ENCODE results near the gene IZUMO1. TPM values are rescaled to one million over a fixed set of nuclear protein-coding genes. Genes with fewer than 3 reads are reported as not detected.

IZUMO1 gene
- total and polyA plus RNA-seq, 4 donors = 0.10 to 1.6 (median 0.66) TPM; not detected in 1

DNA sequence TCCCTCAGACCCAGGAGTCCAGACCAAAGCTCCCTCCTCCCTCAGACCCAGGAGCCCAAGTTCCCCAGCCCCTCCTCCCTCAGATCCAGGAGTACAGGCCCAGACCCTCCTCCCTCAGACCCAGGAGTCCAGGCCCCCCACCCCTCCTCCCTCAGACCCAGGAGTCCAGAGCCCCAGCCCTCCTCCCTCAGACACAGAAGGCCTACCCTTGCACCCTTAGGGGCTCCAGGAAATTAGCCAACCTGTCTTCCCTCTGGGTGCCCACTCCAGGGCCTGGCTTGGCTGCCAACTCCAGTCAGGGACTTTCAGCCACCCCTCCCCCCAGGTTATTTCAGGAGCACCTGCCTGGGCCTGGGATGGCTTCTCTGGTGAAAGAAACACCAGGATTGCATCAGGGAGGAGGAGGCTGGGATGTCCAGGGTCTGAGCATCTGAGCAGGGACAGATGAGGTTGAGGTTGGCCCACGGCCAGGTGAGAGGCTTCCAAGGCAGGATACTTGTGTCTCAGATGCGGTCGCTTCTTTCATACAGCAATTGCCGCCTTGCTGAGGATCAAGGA, 8.5 kb upstream of the IZUMO1 start, which contains the start of gene FGF21:
TSS of gene FGF21 (plus strand) at position 441 of the 558 bp plus-strand sequence. CDS start 713 bp downstream, outside the sequence.
- intact Hi-C loops (cut with DNase I) = no loop called here
- DNase-seq (no peak), ATAC-seq (ENCODE audit: low FRiP score) (no peak)
- 77% methylated on average over 4 of the region's 4 CpGs for WGBS, 2 donors
- no peaks in the 10 kb centered on the region for H3K27me3 ChIP-seq (ENCODE audit: control insufficient read depth in 1 of 2, insufficient read depth in 2 of 2, low read length in 1 of 2)
- no peaks in the 10 kb centered on the region for H3K4me1 ChIP-seq (ENCODE audit: control insufficient read depth in 1 of 2, insufficient read depth in 2 of 2, low read length in 2 of 2)
- H3K9me3 ChIP-seq (ENCODE audit: control insufficient read depth, low read length) = no peaks in the 10 kb centered on the region
- H3K4me3 ChIP-seq (ENCODE audit: low read length in 2 of 2) = no peak within 1 kb of the TSS
- H3K27ac ChIP-seq (ENCODE audit: low read depth in 1 of 2, low read length in 2 of 2) = no peak within 1 kb of the TSS
- no peaks in the 10 kb centered on the region for H3K36me3 ChIP-seq (ENCODE audit: control insufficient read depth in 1 of 2, insufficient read depth in 2 of 2, low read length in 1 of 2)

DNA sequence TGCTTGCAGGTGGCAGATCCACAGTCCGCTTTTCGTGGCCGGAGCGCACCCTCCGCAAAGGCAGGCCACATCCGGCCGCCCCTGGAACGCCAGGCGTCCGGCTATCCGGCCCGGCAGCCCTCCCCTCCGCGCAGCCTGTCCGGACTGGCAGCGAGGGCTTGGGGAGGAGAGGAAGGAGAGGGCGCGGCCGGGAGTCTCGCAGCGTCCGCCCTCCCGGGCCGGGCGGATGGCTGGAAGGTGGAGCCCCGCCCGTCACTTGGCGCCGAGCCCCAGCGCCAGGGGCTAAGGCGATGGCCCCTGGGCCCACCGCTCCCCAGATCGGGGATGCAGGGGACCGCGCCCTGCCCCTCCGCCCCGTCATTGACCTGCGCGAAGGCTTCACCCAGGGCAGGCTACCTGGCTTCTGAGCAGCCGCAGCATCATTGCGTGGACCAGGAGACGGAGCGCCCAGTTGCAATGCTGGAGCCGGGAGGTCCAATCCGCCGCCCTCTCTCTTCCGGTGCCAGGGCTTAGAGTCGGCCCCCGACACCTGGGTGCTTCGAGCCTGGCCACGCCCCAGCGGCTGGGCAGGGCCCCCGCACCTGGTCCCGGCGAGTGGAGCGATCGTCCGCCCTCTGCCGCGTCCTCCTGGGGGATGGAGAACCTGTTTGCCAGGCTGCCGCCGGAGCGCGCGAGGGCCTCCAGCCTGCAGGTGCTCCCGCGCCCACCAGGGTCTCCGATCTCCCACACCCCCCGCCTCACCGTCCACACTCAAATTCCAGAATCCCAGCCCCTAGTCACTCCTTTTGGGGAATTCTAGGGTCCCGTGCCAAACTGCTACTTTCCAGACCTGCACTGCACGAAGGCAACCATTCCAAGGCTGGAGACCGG, 6.0 kb upstream of the IZUMO1 start, which contains the start of gene FUT1:
TSS of gene FUT1 (minus strand) at position 146 of the 870 bp plus-strand sequence. CDS start 1,360 bp downstream, outside the sequence.
- no peak within 1 kb of the TSS for H3K27ac ChIP-seq (ENCODE audit: low read depth in 1 of 2, low read length in 2 of 2)
- H3K9me3 ChIP-seq (ENCODE audit: control insufficient read depth, low read length) = no peaks in the 10 kb centered on the region
- H3K4me1 ChIP-seq (ENCODE audit: control insufficient read depth in 1 of 2, insufficient read depth in 2 of 2, low read length in 2 of 2) = no peaks in the 10 kb centered on the region
- intact Hi-C loops (cut with DNase I) = no loop called here
- peak; percentile 69 to 82 for DNase-seq
- peak; percentile 59 for ATAC-seq (ENCODE audit: low FRiP score)
- 3 to 5% methylated on average over 63 to 73 of the region's 73 CpGs for WGBS, 2 donors
- no peak within 1 kb of the TSS for H3K4me3 ChIP-seq (ENCODE audit: low read length in 2 of 2)
- no peaks in the 10 kb centered on the region for H3K27me3 ChIP-seq (ENCODE audit: control insufficient read depth in 1 of 2, insufficient read depth in 2 of 2, low read length in 1 of 2)
- no peaks in the 10 kb centered on the region for H3K36me3 ChIP-seq (ENCODE audit: control insufficient read depth in 1 of 2, insufficient read depth in 2 of 2, low read length in 1 of 2)

DNA sequence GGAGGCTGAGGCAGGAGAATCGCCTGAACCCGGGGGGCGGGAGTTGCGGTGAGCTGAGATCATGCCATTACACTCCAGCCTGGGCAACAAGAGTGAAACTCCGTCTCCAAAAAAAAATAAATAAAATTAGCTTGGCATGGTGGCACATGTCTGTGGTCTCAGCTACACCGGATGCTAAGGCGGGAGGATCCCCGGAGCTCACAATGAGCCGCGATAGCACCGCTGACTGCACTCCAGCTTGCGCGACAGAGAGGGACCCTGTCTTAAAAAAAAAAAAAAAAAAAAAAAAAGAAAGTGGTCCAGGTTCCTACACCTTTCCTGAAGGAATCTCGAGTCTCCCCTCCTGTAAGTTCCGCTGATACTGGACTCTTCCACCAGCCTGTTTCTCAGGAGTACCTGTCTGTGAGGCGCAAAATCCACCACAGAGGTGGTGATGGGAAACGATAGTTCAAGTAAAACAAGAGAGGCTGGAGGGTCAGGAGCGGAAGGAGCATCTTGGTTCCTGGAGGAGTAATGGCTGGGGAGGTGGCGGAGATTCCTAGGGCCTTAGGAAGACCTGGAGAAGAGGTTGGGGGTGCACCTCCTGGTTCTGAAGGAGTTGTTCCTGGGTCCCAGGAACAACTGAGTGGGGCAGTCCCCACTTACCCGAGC, 5.3 kb upstream of the IZUMO1 start:
- no peaks in the 10 kb centered on the region for H3K36me3 ChIP-seq (ENCODE audit: control insufficient read depth in 1 of 2, insufficient read depth in 2 of 2, low read length in 1 of 2)
- no peak for ATAC-seq (ENCODE audit: low FRiP score)
- intact Hi-C loops (cut with DNase I) = no loop called here
- H3K9me3 ChIP-seq (ENCODE audit: control insufficient read depth, low read length) = no peaks in the 10 kb centered on the region
- no peak for DNase-seq
- H3K27me3 ChIP-seq (ENCODE audit: control insufficient read depth in 1 of 2, insufficient read depth in 2 of 2, low read length in 1 of 2) = no peaks in the 10 kb centered on the region
- 21 to 25% methylated on average over 20 of the region's 20 CpGs for WGBS, 2 donors
- H3K4me3 ChIP-seq (ENCODE audit: low read length in 2 of 2) = no peak overlapping the region
- no peaks in the 10 kb centered on the region for H3K4me1 ChIP-seq (ENCODE audit: control insufficient read depth in 1 of 2, insufficient read depth in 2 of 2, low read length in 2 of 2)
- H3K27ac ChIP-seq (ENCODE audit: low read depth in 1 of 2, low read length in 2 of 2) = no peak overlapping the region

DNA sequence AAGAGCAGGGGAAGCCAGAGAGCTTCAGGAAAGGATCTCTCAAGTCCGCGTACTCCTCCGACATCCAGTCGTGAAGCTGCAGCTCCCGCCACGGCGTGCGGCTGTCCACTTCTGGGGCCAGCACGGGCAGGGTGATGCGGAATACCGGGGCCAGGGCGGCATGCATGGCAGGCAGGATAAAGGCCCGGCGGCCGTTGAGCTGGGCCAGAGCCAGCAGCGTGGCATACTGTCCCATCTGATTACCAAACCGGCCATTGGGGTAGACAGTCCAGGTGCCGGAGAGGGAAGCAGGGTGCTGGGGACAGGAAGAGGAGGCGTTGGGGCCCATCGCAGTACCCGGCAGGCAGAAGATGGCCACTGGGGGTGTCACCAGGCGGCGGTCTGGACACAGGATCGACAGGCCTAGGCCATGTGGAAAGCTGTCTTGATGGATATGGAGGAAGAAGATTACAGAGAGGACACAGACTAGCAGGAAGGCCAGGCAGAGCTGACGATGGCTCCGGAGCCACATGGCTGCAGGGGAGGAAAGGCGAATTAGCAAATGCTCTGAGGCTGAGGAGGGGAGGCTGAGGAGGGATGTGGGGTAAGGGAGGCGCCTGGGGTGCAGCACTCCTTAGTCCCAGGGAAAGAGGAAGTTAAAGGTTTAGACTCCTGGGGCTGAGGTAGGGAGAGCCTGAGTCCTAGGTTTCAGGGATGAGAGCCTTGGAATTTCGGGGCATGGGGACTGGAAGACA, 4.2 kb upstream of the IZUMO1 start:
- ATAC-seq (ENCODE audit: low FRiP score) (no peak), DNase-seq (no peak)
- intact Hi-C loops (cut with DNase I) = no loop called here
- H3K4me1 ChIP-seq (ENCODE audit: control insufficient read depth in 1 of 2, insufficient read depth in 2 of 2, low read length in 2 of 2) = no peaks in the 10 kb centered on the region
- H3K9me3 ChIP-seq (ENCODE audit: control insufficient read depth, low read length) = no peaks in the 10 kb centered on the region
- WGBS, 2 donors = 93 to 95% methylated on average over 29 of the region's 29 CpGs
- no peaks in the 10 kb centered on the region for H3K36me3 ChIP-seq (ENCODE audit: control insufficient read depth in 1 of 2, insufficient read depth in 2 of 2, low read length in 1 of 2)
- H3K27me3 ChIP-seq (ENCODE audit: control insufficient read depth in 1 of 2, insufficient read depth in 2 of 2, low read length in 1 of 2) = no peaks in the 10 kb centered on the region
- H3K27ac ChIP-seq (ENCODE audit: low read depth in 1 of 2, low read length in 2 of 2) = no peak overlapping the region
- H3K4me3 ChIP-seq (ENCODE audit: low read length in 2 of 2) = no peak overlapping the region

DNA sequence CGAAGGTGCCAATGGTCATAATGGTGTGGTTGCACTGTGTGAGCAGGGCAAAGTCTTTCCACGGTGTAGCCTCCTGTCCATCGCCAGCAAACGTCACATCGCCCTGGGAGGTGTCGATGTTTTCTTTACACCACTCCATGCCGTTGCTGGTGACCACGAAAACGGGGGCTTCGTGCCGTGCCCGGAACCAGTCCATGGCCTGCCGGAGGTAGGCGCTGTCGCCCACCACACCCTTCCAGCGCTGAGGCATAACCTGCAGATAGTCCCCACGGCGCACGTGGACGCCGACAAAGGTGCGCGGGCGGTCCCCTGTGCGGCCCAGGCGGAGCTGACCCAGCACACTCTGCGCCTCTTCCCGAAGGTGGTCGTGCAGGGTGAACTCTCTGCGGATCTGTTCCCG, 3.6 kb upstream of the IZUMO1 start:
- Histone ChIP-seq H3K27ac (ENCODE audit: low read depth in 1 of 2, low read length in 2 of 2) (no peak overlapping the region), H3K27me3 (ENCODE audit: control insufficient read depth in 1 of 2, insufficient read depth in 2 of 2, low read length in 1 of 2) (no peaks in the 10 kb centered on the region), H3K4me1 (ENCODE audit: control insufficient read depth in 1 of 2, insufficient read depth in 2 of 2, low read length in 2 of 2) (no peaks in the 10 kb centered on the region), H3K4me3 (ENCODE audit: low read length in 2 of 2) (no peak overlapping the region), H3K36me3 (ENCODE audit: control insufficient read depth in 1 of 2, insufficient read depth in 2 of 2, low read length in 1 of 2) (no peaks in the 10 kb centered on the region), H3K9me3 (ENCODE audit: control insufficient read depth, low read length) (no peaks in the 10 kb centered on the region)
- ATAC-seq (ENCODE audit: low FRiP score) (no peak), DNase-seq (no peak)
- intact Hi-C loops (cut with DNase I) = no loop called here
- 96 to 98% methylated on average over 31 of the region's 31 CpGs for WGBS, 2 donors

DNA sequence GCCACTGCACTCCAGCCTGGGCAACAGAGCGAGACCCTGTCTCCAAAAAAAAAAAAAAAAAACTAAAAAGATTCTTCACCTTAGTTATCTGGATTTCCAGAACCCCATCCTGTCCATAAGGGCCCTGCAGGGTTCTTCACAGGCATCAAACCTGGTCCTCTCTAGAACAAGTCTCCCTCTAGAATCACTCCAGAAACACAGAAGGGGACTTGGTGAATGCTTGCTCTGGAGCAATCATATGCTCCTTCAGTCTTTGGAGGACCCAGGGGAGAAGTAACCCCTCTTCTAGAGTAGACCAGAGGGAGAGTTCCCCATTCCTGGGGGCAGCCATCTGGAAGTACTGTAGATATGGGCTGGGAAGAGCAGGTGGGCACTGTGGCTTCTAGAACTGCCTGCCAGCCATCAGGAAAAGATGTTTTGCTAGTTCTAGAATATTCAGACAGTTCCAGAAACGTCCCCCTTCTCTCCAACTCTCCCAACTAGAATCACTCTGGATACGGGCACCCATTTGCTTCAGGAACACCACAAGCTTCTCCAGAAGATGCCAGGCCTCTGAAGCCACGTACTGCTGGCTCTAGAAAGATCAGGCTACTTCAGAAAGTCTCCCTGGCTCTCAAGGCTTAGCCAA, 3.0 kb upstream of the IZUMO1 start:
- H3K4me3 ChIP-seq (ENCODE audit: low read length in 2 of 2) = no peak overlapping the region
- no peaks in the 10 kb centered on the region for H3K9me3 ChIP-seq (ENCODE audit: control insufficient read depth, low read length)
- no peak for DNase-seq
- intact Hi-C loops (cut with DNase I) = no loop called here
- 74 to 85% methylated on average over 4 of the region's 4 CpGs for WGBS, 2 donors
- no peak for ATAC-seq (ENCODE audit: low FRiP score)
- no peaks in the 10 kb centered on the region for H3K4me1 ChIP-seq (ENCODE audit: control insufficient read depth in 1 of 2, insufficient read depth in 2 of 2, low read length in 2 of 2)
- H3K36me3 ChIP-seq (ENCODE audit: control insufficient read depth in 1 of 2, insufficient read depth in 2 of 2, low read length in 1 of 2) = no peaks in the 10 kb centered on the region
- no peak overlapping the region for H3K27ac ChIP-seq (ENCODE audit: low read depth in 1 of 2, low read length in 2 of 2)
- H3K27me3 ChIP-seq (ENCODE audit: control insufficient read depth in 1 of 2, insufficient read depth in 2 of 2, low read length in 1 of 2) = no peaks in the 10 kb centered on the region

DNA sequence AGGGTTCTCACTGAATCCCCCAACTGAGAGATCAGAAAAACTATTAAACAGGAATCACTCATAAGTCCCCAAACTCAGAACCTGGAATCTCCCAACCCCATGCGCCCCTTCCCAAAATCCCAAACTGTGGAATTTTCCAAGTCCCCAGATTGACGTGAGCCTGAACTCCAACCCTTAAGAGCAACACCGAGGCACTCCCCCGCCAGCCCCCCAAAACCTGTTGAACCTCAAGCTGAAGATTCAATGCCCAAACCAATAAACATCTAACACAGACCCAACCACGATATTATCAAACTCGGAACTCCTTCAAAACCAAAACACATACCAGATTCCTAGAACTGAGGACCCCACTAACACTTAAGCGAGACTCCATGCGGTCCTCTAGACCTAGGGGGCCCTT, 599 bp downstream of the IZUMO1 start:
- H3K4me1 ChIP-seq (ENCODE audit: control insufficient read depth in 1 of 2, insufficient read depth in 2 of 2, low read length in 2 of 2) = no peaks in the 10 kb centered on the region
- H3K36me3 ChIP-seq (ENCODE audit: control insufficient read depth in 1 of 2, insufficient read depth in 2 of 2, low read length in 1 of 2) = no peaks in the 10 kb centered on the region
- no peak overlapping the region for H3K27ac ChIP-seq (ENCODE audit: low read depth in 1 of 2, low read length in 2 of 2)
- intact Hi-C loops (cut with DNase I) = no loop called here
- no peak for DNase-seq
- no peaks in the 10 kb centered on the region for H3K27me3 ChIP-seq (ENCODE audit: control insufficient read depth in 1 of 2, insufficient read depth in 2 of 2, low read length in 1 of 2)
- WGBS, 2 donors = 65 to 70% methylated on average over 8 of the region's 8 CpGs
- H3K4me3 ChIP-seq (ENCODE audit: low read length in 2 of 2) = no peak overlapping the region
- H3K9me3 ChIP-seq (ENCODE audit: control insufficient read depth, low read length) = no peaks in the 10 kb centered on the region
- ATAC-seq (ENCODE audit: low FRiP score) = no peak

Measured in aorta (tissue), 5 donors.